Measurements from ENCODE around the gene ACACA. TPM values are rescaled to one million over a fixed set of nuclear protein-coding genes. Genes with fewer than 3 reads are reported as not detected.
"Not testable (repeated sequence)": the region's sequence is repeated elsewhere in the genome, so short reads cannot be mapped to it uniquely, and the experiment has no call there.

ACACA gene
- total RNA-seq, 1 donor from 2014 or later = 76.0 TPM

GRCh38 chr17:37170881-37171425, 235.7 kb downstream of the ACACA start:
- DNase-seq = no peak

- DNase-seq = no peak
These were observed 237.8 kb downstream of the ACACA start for GRCh38 chr17:37168731-37169353.

GRCh38 chr17:37167756-37168155, 238.9 kb downstream of the ACACA start:
- DNase-seq = no peak

- DNase-seq = no peak
These were observed 242.6 kb downstream of the ACACA start for GRCh38 chr17:37164057-37164456.

- no peak for DNase-seq
These were observed 243.8 kb downstream of the ACACA start for GRCh38 chr17:37162800-37163199.

GRCh38 chr17:37160944-37161343, 245.7 kb downstream of the ACACA start:
- no peak for DNase-seq

GRCh38 chr17:37158290-37158689, 248.3 kb downstream of the ACACA start:
- no peak for DNase-seq

- DNase-seq = no peak
These were observed 258.5 kb downstream of the ACACA start for GRCh38 chr17:37148156-37148555.

GRCh38 chr17:37147301-37147812, 259.3 kb downstream of the ACACA start:
- no peak for DNase-seq

- DNase-seq = no peak
These were observed 260.3 kb downstream of the ACACA start for GRCh38 chr17:37146086-37147064.

- DNase-seq = no peak
These were observed 262.4 kb downstream of the ACACA start for GRCh38 chr17:37144075-37144701.

- not testable (repeated sequence) for DNase-seq
These were observed 263.1 kb downstream of the ACACA start for GRCh38 chr17:37143558-37143957.

GRCh38 chr17:37142294-37142896, 264.2 kb downstream of the ACACA start:
- DNase-seq = no peak

- DNase-seq = no peak
These were observed 268.0 kb downstream of the ACACA start for GRCh38 chr17:37138571-37139120.

GRCh38 chr17:37137906-37138514, 268.6 kb downstream of the ACACA start:
- no peak for DNase-seq

GRCh38 chr17:37137070-37137610, 269.5 kb downstream of the ACACA start:
- DNase-seq = no peak

GRCh38 chr17:37135576-37135975, 271.1 kb downstream of the ACACA start:
- DNase-seq = no peak

- DNase-seq = no peak
These were observed 272.6 kb downstream of the ACACA start for GRCh38 chr17:37134050-37134449.

GRCh38 chr17:37133136-37133535, 273.5 kb downstream of the ACACA start:
- no peak for DNase-seq

GRCh38 chr17:37131669-37132611, 274.7 kb downstream of the ACACA start:
- DNase-seq = no peak
